Activated CD8-positive, alpha-beta memory T cell treated with anti-CD3 and anti-CD28 coated beads for 4 hours (primary cell): Measurements from ENCODE around the gene LAMB2.

Experiments
- DNase-seq, 2 donors: peaks; one replicate each; pipeline ENCODE4 v3.0.0-alpha.2; 2020; ENCODE audit warnings: low read depth in 2 of 2

The LAMB2 gene

DNA sequence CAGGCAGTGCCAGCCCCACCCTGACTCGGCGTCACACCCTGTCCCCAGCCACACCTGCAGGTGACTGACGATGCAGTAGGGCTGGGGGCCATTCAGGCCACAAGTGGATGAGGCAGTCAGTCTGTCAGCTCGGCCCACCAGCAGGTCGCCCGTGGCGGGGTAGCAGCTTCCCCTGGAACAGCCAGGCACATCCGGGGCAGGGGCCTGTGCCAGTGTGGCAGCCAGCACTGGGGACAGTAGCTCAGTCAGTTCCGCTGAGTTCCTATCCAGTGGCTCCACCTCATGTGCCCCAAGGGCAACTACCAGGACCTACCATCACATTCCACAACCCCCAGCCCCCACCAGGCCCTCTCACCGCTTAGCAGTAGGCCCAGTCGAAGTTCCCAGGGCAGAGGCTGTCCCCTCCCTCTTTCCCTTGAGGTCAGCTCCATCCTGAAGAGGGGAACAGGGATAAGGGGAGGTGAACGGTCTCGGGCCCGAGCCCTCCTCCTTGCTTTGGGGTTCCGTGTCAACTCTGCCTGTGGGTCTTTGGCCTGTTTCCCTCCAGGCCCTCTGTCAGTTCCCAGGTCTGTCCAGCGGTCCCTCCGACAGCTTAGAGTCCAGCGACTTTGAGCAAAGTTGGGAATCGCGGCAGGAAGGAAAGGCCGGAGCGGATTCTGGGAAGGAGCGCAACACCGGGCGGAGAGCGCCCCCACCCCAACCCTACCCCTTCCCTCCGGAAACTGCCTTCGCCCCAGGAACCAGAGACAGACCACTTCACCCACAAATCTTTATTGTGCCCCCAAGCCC is at the start of gene LAMB2:
Gene LAMB2, minus strand, starts transcription at position 614 of the 789 bp plus-strand sequence. Its CDS starts 183 bp downstream, at position 431.
- no peak for DNase-seq

DNA sequence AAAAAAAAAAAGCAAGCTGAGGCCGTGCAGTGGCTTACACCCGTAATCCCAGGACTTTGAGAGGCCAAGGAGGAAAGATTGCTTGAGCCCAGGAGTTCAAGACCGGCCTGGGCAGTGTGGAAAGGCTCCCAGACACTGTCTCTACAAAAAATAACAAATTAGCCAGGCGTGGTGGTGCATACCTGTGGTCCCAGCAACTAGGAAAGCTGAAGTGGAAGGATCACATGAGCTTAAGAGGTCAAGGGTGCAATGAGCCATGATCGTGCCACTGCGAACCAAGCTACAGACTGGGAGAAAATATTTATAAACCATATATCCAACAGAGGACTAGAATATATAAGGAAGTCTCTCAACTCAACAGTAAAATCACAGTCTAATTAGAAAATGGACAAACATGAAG is 48.5 kb upstream of the LAMB2 start:
- no peak for DNase-seq

DNA sequence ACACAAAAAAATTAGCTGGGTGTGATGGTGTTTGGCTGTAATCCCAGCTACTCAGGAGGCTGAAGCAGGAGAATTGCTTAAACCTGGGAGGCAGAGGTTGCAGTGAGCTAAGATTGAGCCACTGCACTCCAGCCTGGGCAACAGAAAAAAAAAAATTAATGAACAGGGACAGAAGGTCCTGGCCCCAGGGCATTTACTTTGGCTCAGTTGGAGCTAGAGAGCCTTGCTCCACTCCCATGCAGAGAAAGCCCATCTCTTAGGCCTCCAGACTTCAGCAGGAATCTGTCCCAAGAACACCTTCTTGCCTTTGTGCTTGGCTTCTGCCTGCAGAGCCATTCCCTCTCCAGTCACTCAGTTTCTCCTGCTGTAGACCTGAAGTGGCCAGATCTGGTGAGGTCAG is 47.3 kb upstream of the LAMB2 start:
- no peak for DNase-seq

DNA sequence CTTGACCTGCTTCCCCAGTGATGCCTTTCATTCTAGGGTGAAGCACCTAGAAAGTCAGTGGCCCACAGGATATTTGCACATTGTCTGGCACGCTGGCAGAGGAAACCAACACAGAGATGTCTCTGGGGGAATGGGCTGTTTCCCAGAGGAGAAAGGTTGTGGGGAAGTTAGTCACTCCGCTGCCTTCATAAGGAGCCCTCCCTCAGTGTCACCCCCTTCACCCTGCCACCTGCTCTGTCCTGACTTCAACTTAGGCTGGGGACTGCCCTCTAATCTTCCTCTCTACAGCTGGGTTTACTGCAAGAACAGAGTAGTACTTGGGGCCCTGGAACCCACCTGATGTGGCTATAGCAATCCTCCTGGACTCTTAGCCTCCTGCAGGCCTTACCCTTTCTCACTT is 44.2 kb upstream of the LAMB2 start:
- no peak for DNase-seq

DNA sequence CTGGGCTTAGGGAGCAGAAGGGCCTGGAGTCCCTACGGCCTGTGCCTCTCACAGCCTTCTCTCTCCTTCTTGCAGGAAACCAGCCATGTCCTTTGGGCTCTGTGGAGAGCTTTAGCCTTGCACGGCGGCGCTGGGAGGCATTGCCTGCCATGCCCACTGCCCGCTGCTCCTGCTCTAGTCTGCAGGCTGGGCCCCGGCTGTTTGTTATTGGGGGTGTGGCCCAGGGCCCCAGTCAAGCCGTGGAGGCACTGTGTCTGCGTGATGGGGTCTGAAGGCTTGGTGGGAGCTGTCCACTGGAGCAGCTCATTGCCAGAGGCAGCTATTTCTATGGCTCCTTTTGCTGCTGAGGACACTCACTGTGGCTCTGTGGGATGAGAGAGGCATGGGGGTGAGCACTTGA is 42.7 kb upstream of the LAMB2 start:
- no peak for DNase-seq

DNA sequence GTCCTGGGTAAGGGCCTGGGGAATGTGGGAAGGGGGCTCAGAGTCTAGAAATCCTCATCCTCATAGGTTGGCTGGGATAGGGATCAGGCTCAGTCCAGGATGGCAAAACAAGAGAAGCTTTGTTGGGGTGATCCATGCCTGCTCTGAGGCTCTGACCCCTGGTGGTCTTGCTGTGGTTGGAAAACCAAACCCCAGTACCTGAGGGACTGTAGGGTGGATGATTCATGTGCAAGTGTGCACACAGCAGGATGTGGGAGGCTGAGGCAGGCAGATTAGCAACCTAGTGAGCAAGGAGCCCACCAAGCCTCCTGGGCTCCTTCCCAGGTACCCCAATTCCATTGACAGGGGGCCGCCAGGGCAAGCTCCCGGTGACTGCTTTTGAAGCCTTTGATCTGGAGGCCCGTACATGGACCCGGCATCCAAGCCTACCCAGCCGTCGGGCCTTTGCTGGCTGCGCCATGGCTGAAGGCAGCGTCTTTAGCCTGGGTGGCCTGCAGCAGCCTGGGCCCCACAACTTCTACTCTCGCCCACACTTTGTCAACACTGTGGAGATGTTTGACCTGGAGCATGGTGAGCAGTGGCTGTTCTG is 41.6 kb upstream of the LAMB2 start:
- DNase-seq: no peak

DNA sequence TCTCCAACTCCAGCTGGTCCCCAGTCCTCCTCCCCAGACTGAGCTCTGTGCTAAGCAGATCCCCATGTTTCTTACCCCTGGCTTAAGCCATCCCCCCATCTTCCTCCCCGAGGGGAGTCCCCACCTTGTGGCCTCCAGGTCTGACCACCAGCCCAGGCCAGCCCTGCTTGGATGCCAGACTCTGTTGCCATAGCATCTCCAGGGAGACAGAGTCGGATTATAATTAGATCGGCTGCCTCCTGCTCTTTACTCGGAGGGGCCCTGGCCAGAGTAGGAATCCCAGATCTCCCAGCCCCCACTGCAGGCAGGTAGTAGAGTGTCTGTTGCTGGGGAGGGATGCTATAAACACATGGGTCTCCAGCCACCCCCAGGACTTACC is 40.9 kb upstream of the LAMB2 start:
- no peak for DNase-seq

DNA sequence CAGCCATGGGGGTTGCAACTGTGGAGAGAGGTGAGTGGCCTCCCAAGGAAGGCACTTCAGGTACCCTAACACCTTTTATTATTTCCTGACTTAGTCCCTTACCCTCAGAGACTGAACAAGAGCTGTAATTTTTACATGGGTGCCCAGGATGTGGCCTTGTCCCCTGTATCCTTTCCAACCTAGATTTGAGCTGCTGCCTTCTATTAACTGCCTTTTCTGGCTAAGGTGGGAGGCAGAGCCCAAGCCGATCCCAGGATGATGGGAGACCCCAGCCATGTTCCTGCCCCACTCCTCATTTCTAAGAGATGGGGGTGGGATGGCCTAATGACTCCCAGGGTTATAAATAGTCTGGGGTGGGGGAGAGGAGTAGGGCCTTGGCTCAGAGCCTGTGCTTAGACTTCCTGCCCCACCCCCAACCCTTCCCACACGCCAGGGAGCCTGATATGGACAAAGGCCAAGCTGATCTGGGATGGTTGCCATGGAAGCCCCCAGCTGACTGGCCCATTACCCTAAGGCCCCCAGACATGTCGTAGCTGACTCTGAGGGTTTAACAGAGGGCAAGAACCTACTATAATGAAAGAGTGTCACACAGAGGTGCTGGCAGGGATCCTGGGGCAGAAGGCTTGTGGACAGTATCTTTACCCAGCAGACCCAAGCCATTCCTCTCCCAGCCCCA is 40.4 kb upstream of the LAMB2 start:
- DNase-seq: no peak

DNA sequence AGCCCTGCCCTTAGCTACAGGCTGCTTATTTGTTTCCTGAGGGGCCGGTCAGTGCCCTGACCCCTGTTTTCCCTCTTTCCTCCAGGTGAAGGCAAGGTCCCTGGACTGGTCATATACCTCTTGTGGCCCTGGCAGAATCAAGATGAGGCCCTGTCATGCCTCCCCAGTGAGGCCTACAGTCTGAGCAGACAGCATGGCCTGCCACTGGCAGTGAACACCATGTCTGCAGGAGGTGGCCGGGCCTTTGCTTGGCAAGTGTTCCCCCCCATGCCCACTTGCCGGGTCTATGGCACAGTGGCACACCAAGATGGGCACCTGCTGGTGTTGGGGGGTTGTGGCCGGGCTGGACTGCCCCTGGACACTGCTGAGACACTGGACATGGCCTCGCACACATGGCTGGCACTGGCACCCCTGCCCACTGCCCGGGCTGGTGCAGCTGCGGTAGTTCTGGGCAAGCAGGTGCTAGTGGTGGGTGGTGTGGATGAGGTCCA is 39.7 kb upstream of the LAMB2 start:
- DNase-seq: no peak

DNA sequence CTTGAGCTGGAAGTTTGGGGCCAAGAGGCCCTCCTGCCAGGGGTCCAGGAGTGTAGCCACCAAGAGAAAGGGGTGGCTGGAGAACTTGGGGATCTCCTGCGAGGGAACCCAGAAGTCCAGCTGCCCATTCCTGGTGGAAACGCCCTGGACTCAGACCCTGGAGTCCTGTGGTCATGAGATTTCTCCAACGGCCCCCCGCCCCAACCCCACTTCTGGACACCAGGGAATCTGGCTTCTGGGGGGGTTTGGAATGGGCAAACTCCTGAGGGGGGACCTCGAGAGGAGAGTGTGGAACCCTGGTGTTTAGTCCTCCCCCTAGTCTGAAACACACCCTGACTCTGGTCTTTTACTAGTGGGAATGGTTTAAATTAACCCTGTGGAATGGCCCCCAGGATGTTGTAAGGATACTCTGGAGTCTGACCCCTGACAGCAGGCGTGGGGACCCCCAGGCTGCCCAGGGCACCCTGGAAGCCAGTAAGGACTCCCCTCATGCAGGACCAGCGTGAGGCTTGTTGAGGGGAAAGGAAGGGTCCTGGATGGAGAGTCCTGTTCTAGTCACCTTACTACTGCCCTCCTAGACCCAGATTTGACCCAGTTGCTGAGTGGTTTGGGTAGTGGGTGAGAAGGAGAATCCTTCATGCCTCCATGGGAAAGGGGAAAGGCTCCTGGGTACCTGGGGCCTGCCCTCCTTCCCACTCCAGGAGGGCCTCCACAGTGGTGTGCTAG is 39.1 kb upstream of the LAMB2 start:
- DNase-seq: no peak

DNA sequence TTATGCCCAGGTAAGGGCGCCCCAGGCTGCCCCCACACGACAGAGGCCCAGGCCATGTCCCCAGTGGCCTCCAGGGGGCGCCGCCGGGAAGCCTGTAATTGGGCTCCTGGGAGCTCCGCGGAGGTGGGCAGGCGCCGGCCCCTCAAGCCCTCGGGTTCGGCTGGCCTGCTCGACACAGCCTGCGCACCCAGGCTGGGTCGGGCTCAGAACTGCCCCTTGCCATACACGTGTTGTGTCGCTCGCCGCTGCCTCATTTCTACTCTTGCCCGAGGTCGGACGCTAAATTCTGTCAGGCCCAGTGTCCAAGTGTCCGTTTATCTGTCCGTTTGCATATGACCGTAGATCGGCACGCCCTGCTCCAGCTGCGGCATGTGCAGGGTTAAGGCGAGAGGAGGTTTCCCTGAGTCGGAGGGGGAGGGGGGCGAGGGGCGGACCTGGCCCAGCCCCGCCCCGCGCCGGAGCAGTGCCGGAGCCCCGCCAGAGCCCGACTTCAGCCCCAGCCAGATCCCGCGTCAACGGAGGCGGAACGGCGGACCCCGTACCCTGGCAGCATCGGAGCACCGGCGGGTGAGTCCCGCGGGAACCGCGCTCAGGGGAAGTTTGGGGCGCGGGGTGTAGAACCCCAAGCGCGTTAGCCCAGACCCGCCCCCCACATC is 38.4 kb upstream of the LAMB2 start, which contains the start of gene KLHDC8B:
Gene KLHDC8B, plus strand, starts transcription at position 480 of the 656 bp plus-strand sequence. CDS start 1,172 bp downstream, outside the sequence.
- peak; percentile 57 to 63 for DNase-seq

DNA sequence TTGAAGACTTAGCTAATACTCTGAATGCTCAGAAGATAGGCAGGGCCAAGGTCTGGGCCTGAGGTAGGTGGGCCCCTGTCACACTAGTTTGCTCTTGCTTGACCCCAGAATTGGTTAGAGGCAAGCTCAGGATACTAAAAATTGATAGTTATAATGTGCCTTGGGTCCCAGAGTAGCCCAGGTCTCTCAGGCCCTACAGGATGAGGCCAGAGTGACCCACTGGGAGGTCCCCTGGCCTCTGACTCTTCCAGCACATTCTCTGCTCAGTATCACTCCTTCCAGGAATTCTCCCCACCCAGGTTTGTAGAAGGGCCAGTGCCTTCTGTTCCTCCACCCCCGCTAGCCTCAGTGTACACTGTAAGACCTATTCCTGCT is 37.9 kb upstream of the LAMB2 start:
- DNase-seq: no peak

DNA sequence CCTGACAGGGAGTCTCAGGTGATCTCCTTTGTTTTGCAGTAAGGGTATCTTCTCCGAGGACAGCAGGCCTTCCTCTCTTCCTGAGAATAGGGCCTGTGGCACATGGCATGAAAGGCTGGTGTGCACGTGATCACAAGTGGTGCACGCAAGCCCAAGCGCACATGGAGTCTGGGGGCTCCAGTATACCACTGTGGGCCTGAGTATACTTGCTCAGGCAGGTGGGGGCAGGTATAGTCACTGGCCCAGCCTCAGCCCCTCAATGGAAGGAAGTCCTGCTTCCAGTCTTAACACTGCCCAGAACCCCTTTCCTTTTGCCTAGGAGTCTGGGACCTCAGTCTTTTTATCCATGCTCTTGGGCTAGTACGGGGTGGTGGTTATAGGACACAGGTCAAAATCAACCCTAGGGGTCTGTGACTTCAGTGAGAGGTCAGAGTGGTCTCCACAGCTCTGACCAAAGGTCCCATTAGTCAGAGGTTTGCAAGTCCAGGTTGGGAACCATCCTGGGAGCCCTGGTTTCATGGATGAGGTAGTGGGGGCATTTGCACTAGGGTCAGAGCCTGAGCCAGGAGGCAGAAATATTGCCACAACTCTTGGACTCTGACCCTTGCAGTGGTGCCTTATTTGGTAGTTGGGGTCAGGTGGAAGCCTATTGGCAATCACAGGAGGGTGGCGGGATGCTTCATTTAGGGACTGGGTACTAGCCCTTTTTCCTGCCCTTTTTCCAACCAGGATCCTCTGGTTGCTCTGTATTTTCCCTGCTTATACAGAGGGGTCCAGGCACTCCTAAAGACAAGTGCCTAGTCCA is 34.1 kb upstream of the LAMB2 start:
- DNase-seq: no peak

DNA sequence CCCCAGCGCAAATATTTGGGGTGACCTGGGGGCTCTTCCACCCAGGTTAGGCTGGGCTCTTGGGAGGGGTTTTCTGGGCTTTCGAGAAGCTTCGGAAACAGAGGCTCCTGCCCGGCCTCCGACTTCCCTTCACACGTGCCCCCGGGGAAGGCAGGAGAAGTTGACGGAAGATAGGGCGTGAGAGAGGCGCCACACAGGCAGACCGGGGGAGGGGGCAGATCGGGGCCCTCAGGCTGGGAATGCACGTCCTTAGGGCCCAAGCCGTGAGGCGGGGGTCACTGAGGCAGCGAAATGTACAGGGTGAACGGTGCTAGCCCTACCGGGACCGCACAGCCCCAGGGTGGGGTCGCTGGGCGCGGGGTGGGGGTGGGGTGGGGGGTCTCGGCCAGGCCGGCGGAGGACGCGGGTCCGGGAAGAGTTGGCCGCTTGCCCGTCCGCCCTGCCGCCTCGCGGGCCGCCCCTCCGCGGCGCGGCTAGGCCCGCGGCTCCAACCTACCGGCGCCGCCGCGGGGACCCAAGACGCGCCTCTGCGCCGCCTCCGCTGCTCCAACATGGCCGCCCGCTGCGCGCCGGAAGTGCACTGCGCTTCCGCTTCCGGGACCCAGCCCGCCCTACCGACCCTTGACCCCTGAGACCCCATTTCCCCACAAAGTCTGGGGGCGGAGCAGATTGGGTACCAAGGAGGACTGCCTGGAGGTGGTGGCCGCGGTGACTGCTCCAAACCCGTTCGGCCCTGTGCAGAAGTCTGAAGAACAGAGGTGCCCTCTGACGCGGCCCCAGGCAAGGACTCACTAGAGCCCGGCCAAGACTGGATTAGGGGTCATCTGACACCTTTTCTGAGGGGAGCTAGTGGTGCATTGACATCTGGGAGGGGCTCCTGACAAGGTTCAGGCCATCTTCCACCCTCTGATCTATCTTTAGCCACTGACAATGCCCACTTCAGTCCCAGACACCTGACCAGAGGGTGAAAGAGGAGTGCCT is 33.2 kb upstream of the LAMB2 start, which contains the start of gene CCDC71:
Gene CCDC71, minus strand, starts transcription at position 561 of the 981 bp plus-strand sequence. CDS start 2,123 bp downstream, outside the sequence.
- DNase-seq: peak; percentile 51 to 53

DNA sequence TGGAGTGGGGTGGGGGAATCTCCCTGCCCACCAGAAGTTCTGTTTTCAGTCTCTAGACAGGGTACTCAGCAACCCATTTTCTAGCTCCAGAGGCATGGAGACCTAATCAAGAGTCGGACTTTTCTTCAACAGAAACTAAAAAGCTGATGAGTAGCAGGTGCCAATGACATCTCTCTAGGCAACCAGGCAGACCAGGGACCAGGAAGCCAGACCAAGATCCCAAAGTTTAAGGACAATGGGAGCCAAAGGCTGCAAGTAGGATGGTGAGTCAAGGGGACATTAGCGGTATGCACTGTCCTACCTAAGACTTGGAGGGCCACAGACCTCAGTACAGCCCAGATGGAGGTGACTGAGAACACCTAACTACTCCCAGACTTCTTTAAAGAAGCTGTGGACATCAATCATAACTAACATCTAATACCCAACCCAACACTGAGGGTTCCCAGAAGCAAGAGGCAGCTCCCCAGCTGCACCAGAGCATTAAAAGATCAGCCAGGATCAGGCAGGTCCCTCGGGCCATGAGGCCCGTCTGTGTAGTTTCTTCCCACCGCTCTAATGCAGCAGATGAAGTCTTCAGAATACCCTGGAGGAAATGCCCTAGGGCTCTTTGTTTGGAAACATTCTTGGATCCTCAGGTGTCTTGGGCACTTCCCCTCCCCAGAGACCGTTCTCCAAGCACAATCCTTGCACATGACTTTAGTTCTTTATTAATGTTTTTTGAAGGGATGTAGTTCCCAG is 32.3 kb upstream of the LAMB2 start:
- DNase-seq: no peak

DNA sequence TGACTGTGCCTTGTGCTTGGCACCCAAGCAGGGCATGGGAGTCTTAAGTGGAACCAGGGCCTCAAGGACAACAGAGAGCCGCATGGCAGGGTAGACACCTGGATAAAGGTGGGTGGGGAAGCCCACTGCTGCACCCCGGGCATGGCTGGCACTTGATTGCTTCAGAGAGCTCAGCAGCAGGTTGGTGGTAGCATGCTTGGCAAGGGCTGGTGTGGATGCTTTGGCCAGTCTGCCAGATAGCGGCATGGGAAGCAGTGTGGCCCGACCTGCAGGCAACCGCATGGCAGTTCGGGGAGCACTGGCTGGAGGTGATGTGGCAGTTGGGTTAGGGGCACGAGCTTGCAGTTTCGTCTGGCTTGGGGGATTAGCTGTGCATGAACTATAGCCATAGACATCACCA is 30.8 kb upstream of the LAMB2 start:
- no peak for DNase-seq

DNA sequence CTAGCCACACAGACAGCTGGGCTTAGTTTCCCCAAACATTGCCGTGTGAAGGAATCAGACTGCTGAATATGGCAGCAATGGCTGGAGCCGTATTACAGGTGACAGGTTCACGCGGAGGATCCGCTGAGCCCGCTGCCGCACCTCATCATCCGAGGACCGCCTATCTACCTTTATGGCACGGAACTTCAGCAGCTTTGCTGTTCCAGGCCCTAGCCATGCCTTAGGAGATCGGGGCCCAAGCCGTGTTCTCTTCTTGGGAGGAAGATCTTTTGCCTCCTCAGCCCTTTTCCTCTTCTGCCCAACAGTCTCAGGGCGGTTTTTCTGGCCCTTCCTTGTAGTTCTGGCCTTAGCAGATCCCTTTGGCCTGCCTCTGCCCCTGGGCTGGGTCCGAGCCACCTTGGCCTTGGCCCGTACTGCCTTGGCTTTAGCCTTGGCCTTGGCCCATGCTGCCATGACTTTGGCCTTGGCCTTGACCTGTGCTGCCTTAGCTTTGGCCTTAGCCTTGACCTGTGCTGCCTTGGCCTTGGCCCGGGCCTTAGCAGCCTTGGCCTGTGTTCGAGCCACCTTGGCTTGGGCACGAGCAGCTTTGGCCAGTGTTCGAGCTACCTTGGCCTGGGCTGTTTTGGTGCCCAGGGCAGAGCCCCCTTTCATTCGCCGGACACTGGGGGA is 30.0 kb upstream of the LAMB2 start:
- DNase-seq: no peak
